Keratinocyte (primary cell): Measurements from ENCODE around the gene RETSAT. TPM values are rescaled to one million over a fixed set of nuclear protein-coding genes. Genes with fewer than 3 reads are reported as not detected.
"Not testable (repeated sequence)": the region's sequence is repeated elsewhere in the genome, so short reads cannot be mapped to it uniquely, and the experiment has no call there.

Source experiments
- DNase-seq: peaks from one replicate; pipeline ENCODE4 v3.0.0-alpha.2; 2011; ENCODE audit warnings: low read depth, missing footprints, low spot score
- FAIRE-seq: peaks from 2 replicates; lab custom pipeline; 2011; peaks lifted over from hg19 to GRCh38; lab: Jason Lieb, UNC
- H2AFZ ChIP-seq: 2 replicates; pipeline ENCODE4 v1.6.0; 2012; ENCODE audit warnings: low read length, control low read depth, inconsistent platforms; ENCODE audit not compliant: control insufficient read depth
- H3K27ac ChIP-seq: 2 replicates; pipeline ENCODE4 v1.5.1; 2011; ENCODE audit warnings: low read length; ENCODE audit not compliant: control insufficient read depth, insufficient read depth
- H3K27me3 ChIP-seq: 3 replicates; pipeline ENCODE4 v1.6.0; 2011; ENCODE audit warnings: low read length; ENCODE audit not compliant: control insufficient read depth, insufficient read depth; ENCODE audit errors: extremely low read depth
- H3K36me3 ChIP-seq, 2 experiments: 2 replicates in 1 of 2; 3 replicates in 1 of 2; pipeline ENCODE4 v1.5.1; 2011; ENCODE audit warnings: low read length in 2 of 2, mild to moderate bottlenecking in 1 of 2; ENCODE audit not compliant: control insufficient read depth in 2 of 2, insufficient read depth in 2 of 2; ENCODE audit errors: extremely low read depth in 1 of 2
- H3K4me1 ChIP-seq: 3 replicates; pipeline ENCODE4 v1.5.1; 2011; ENCODE audit warnings: low read length; ENCODE audit not compliant: control insufficient read depth, insufficient read depth; ENCODE audit errors: extremely low read depth
- H3K4me2 ChIP-seq: 3 replicates; pipeline ENCODE4 v1.6.0; 2011; ENCODE audit warnings: low read depth, low read length; ENCODE audit not compliant: control insufficient read depth, insufficient read depth; ENCODE audit errors: extremely low read depth
- H3K4me3 ChIP-seq, 3 experiments: fragments of 200-600 bp in 1 of 3; sonication (generic) in 1 of 3; 2 replicates in 2 of 3; 3 replicates in 1 of 3; pipeline ENCODE4 v1.5.1; 2011 to 2016; ENCODE audit warnings: low read length in 3 of 3, mild to moderate bottlenecking in 3 of 3, control low read depth in 2 of 3, inconsistent platforms in 1 of 3, low read depth in 1 of 3, mixed read lengths in 1 of 3, mixed run types in 1 of 3, moderate library complexity in 1 of 3; ENCODE audit not compliant: control insufficient read depth in 2 of 3, insufficient read depth in 2 of 3; ENCODE audit errors: extremely low read depth in 1 of 3
- H3K79me2 ChIP-seq: 2 replicates; pipeline ENCODE4 v1.6.0; 2012; ENCODE audit warnings: low read length; ENCODE audit not compliant: control insufficient read depth, insufficient read depth
- H3K9ac ChIP-seq: 3 replicates; pipeline ENCODE4 v1.6.0; 2011; ENCODE audit warnings: low read length; ENCODE audit not compliant: control insufficient read depth, insufficient read depth; ENCODE audit errors: extremely low read depth
- H3K9me1 ChIP-seq: 3 replicates; pipeline ENCODE4 v1.6.0; 2011; ENCODE audit warnings: low read length; ENCODE audit not compliant: control insufficient read depth, insufficient read depth; ENCODE audit errors: extremely low read depth
- H3K9me3 ChIP-seq: 2 replicates; pipeline ENCODE4 v1.5.1; 2012; ENCODE audit warnings: low read depth, low read length; ENCODE audit not compliant: control insufficient read depth
- H4K20me1 ChIP-seq: 3 replicates; pipeline ENCODE4 v1.6.0; 2011; ENCODE audit warnings: low read length; ENCODE audit not compliant: control insufficient read depth, insufficient read depth; ENCODE audit errors: extremely low read depth
- EZH2 ChIP-seq: IDR thresholded peaks from one replicate; pipeline ENCODE4 v1.6.1; 2012; ENCODE audit warnings: inconsistent platforms, mild to moderate bottlenecking, low read length, moderate library complexity
- dilution Hi-C: fragments of 300-500 bp; cut with MboI; formaldehyde crosslinking; loops from one replicate; pipeline ENCODE4 v1.7.0; 2020; ENCODE audit warnings: low sequenced_read_pairs; ENCODE audit not compliant: extremely low pct_ligation_motif_present
- polyA plus RNA-seq, 5 experiments: library from polyadenylated mRNA; depleted of rRNA in 3 of 5; stranded (reverse) in 3 of 5; stranded (forward) in 1 of 5; unstranded in 1 of 5; fragments of >200 nt; gene quantifications; 1 replicate in 1 of 5; 2 replicates in 3 of 5; 3 replicates in 1 of 5; pipeline versions ENCODE4 v1.2.1 to v1.2.3, GENCODE V29; 2011 to 2012; ENCODE audit warnings: missing spikeins in 2 of 5, low read depth in 1 of 5, low replicate concordance in 1 of 5
- TF ChIP-seq, protein P1 (sequence below), 3 experiments: IDR thresholded peaks in 1 of 3; conservative IDR thresholded peaks in 1 of 3; optimal IDR thresholded peaks in 1 of 3; 2 replicates in 2 of 3; 3 replicates in 1 of 3; pipeline versions ENCODE3 to v1.5.1; 2011; ENCODE audit warnings: low read length in 3 of 3, mild to moderate bottlenecking in 3 of 3, moderate library complexity in 2 of 3, control low read depth in 1 of 3, inconsistent platforms in 1 of 3; ENCODE audit not compliant: insufficient read depth in 2 of 3; ENCODE audit errors: extremely low read depth in 1 of 3

Gene RETSAT
- polyA plus RNA-seq, 1 donor (not counting 4 experiments of a cell fraction or from before 2014, with no cell fraction given), result 74.0 TPM

- no peaks in the 10 kb centered on the region for H3K9me3 ChIP-seq
- no peak overlapping the region for H3K4me3 ChIP-seq
- no peak overlapping the region for H2AFZ ChIP-seq
- no peak overlapping the region for H3K4me2 ChIP-seq
- peaks cover 21 to 27% of the 10 kb centered on the region in 2 experiments for H3K36me3 ChIP-seq
- H3K27ac ChIP-seq, result no peak overlapping the region
- no peaks in the 10 kb centered on the region for H3K4me1 ChIP-seq
- TF ChIP-seq, protein P1, sequence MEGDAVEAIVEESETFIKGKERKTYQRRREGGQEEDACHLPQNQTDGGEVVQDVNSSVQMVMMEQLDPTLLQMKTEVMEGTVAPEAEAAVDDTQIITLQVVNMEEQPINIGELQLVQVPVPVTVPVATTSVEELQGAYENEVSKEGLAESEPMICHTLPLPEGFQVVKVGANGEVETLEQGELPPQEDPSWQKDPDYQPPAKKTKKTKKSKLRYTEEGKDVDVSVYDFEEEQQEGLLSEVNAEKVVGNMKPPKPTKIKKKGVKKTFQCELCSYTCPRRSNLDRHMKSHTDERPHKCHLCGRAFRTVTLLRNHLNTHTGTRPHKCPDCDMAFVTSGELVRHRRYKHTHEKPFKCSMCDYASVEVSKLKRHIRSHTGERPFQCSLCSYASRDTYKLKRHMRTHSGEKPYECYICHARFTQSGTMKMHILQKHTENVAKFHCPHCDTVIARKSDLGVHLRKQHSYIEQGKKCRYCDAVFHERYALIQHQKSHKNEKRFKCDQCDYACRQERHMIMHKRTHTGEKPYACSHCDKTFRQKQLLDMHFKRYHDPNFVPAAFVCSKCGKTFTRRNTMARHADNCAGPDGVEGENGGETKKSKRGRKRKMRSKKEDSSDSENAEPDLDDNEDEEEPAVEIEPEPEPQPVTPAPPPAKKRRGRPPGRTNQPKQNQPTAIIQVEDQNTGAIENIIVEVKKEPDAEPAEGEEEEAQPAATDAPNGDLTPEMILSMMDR (optimal IDR thresholded peaks at IDR 0.05 in 1 of 3, IDR thresholded peaks at IDR 0.05 in 1 of 3, conservative IDR thresholded peaks at IDR 0.05 in 1 of 3; ENCODE audit: extremely low read depth in 1 of 3, insufficient read depth in 2 of 3, low read length in 3 of 3), result no peak
- no peak for TF ChIP-seq EZH2
- FAIRE-seq (no peak), DNase-seq (no peak)
- H3K9me1 ChIP-seq, result no peaks in the 10 kb centered on the region
- no peaks in the 10 kb centered on the region for H4K20me1 ChIP-seq
- H3K79me2 ChIP-seq, result no peaks in the 10 kb centered on the region
- dilution Hi-C loops, result no loop called here
- H3K27me3 ChIP-seq, result no peaks in the 10 kb centered on the region
- H3K9ac ChIP-seq, result no peak overlapping the region
Measured at GRCh38 chr2:85385746-85386145, 31.4 kb upstream of the RETSAT start.

GRCh38 chr2:85383850-85384249 is 29.5 kb upstream of the RETSAT start:
- Histone ChIP-seq H4K20me1 (no peaks in the 10 kb centered on the region), H3K4me2 (no peak overlapping the region), H3K27ac (no peak overlapping the region), H3K4me3 (no peak overlapping the region), H3K9me1 (no peaks in the 10 kb centered on the region), H3K36me3 (peaks cover 8 to 17% of the 10 kb centered on the region in 2 experiments), H2AFZ (no peak overlapping the region), H3K4me1 (no peaks in the 10 kb centered on the region), H3K27me3 (no peaks in the 10 kb centered on the region), H3K9me3 (no peaks in the 10 kb centered on the region), H3K79me2 (no peaks in the 10 kb centered on the region), H3K9ac (no peak overlapping the region)
- DNase-seq, result no peak
- dilution Hi-C loops, result no loop called here
- no peak for FAIRE-seq
- TF ChIP-seq, protein P1 (optimal IDR thresholded peaks at IDR 0.05 in 1 of 3, IDR thresholded peaks at IDR 0.05 in 1 of 3, conservative IDR thresholded peaks at IDR 0.05 in 1 of 3; ENCODE audit: extremely low read depth in 1 of 3, insufficient read depth in 2 of 3, low read length in 3 of 3), result no peak
- TF ChIP-seq EZH2, result no peak

DNA sequence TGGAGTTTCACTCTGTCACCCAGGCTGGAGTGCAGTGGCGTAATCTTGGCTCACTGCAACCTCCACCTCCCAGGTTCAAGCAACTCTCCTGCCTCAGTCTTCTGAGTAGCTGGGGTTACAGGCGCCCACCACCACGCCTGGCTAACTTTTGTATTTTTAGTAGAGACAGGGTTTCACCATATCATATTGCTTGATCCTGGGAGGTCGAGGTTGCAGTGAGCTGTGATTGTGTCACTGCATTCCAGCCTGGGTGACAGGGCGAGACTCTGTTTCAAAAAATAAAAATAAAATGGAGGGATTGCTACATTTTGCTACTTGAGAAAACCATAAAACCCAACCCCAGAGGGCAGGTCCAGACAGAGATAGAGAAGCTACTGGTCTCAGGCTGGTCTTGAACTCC is 28.8 kb upstream of the RETSAT start:
- peaks cover 7 to 13% of the 10 kb centered on the region in 2 experiments for H3K36me3 ChIP-seq
- FAIRE-seq, H3K79me2 ChIP-seq, dilution Hi-C loops, H3K4me2 ChIP-seq, H3K27me3 ChIP-seq, H3K4me1 ChIP-seq, H3K9me1 ChIP-seq, H4K20me1 ChIP-seq, DNase-seq, H3K4me3 ChIP-seq, H3K9ac ChIP-seq, H2AFZ ChIP-seq, H3K9me3 ChIP-seq, H3K27ac ChIP-seq: not testable (repeated sequence)
